ENCODE data around the gene C1orf21. TPM values are rescaled to one million over a fixed set of nuclear protein-coding genes. Genes with fewer than 3 reads are reported as not detected.

The C1orf21 gene
- total RNA-seq, 1 donor from 2014 or later: 3.4 TPM

GRCh38 chr1:184487531-184488193, 100.8 kb downstream of the C1orf21 start:
- Mint-ChIP-seq H3K36me3 (ENCODE audit: low read depth) (no peaks in the 10 kb centered on the region), H3K27ac (no peak overlapping the region), H3K4me3 (ENCODE audit: low read depth) (no peak overlapping the region), H3K4me1 (ENCODE audit: low read depth) (peaks cover 16% of the 10 kb centered on the region), H3K27me3 (ENCODE audit: low read depth) (peaks cover 10% of the 10 kb centered on the region), H3K9me3 (no peaks in the 10 kb centered on the region)
- no peak for DNase-seq (ENCODE audit: low spot score)
- intact Hi-C loops (cut with micrococcal nuclease): no loop called here

DNA sequence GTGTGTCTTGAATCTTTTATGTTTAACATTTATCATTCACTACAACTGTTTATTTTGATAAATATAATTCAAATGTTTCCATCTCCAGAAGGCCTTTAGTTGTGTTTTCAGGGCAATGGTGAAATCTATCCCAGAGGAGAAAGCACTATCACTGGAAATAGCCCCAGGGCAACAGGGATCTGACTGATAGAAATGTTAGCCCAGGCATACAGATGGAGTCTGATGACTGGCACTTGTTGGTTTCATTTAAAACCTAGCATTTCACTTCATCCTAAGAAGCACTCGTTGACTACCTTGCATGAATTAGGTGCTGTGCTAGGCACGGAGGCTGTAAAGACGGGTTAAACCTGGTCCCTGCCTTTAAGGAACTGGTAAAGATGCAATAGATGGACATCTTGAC, 103.1 kb downstream of the C1orf21 start:
- H3K27ac Mint-ChIP-seq: no peak overlapping the region
- intact Hi-C loops (cut with micrococcal nuclease): loop anchor here (2.0 to 10.0 kb wide), 3 partner anchors 103 to 415 kb away; partner anchors contain the start of gene C1orf21

GRCh38 chr1:184492536-184492935, 105.7 kb downstream of the C1orf21 start:
- no peaks in the 10 kb centered on the region for H3K36me3 Mint-ChIP-seq (ENCODE audit: low read depth)
- H3K9me3 Mint-ChIP-seq: no peaks in the 10 kb centered on the region
- intact Hi-C loops (cut with micrococcal nuclease): loop anchor here (5.0 to 10.0 kb wide), 2 partner anchors 390 to 418 kb away; no protein-coding TSS in a partner anchor
- H3K27ac Mint-ChIP-seq: no peak overlapping the region
- H3K27me3 Mint-ChIP-seq (ENCODE audit: low read depth): peaks cover 4% of the 10 kb centered on the region
- H3K4me3 Mint-ChIP-seq (ENCODE audit: low read depth): no peak overlapping the region
- DNase-seq (ENCODE audit: low spot score): no peak
- peaks cover 30% of the 10 kb centered on the region for H3K4me1 Mint-ChIP-seq (ENCODE audit: low read depth)

More for the DNA sequence above, 103.1 kb downstream of the C1orf21 start:
- DNase-seq (ENCODE audit: low spot score): no peak
- peaks cover 6% of the 10 kb centered on the region for H3K27me3 Mint-ChIP-seq (ENCODE audit: low read depth)
- peaks cover 26% of the 10 kb centered on the region for H3K4me1 Mint-ChIP-seq (ENCODE audit: low read depth)
- no peaks in the 10 kb centered on the region for H3K36me3 Mint-ChIP-seq (ENCODE audit: low read depth)
- no peaks in the 10 kb centered on the region for H3K9me3 Mint-ChIP-seq
- no peak overlapping the region for H3K4me3 Mint-ChIP-seq (ENCODE audit: low read depth)

DNA sequence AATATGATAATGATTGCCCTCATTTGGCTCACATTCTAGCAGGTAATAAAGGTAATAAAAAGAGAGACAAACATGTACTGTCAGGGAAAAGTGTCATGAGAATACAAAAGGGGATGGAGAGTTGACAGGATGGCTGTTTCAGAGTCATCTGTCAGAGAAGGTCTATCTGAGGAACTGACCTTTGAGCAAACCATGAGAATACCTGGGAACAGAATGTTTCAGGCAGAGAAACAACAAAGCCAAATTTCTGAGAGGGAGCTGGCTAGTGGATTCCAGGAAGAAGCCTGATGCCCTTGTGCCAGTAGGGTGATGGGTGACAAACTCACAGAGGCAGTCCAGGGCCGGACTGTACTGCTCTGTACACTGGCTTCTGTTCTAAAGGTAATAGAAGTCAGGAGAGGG, 107.2 kb downstream of the C1orf21 start:
- no peak overlapping the region for H3K4me3 Mint-ChIP-seq (ENCODE audit: low read depth)
- intact Hi-C loops (cut with micrococcal nuclease): loop anchor here (5.0 to 10.0 kb wide), 2 partner anchors 388 to 419 kb away; no protein-coding TSS in a partner anchor
- H3K4me1 Mint-ChIP-seq (ENCODE audit: low read depth): peaks cover 30% of the 10 kb centered on the region
- no peak for DNase-seq (ENCODE audit: low spot score)
- H3K27ac Mint-ChIP-seq: no peak overlapping the region
- no peaks in the 10 kb centered on the region for H3K9me3 Mint-ChIP-seq
- H3K27me3 Mint-ChIP-seq (ENCODE audit: low read depth): no peaks in the 10 kb centered on the region
- H3K36me3 Mint-ChIP-seq (ENCODE audit: low read depth): no peaks in the 10 kb centered on the region

DNA sequence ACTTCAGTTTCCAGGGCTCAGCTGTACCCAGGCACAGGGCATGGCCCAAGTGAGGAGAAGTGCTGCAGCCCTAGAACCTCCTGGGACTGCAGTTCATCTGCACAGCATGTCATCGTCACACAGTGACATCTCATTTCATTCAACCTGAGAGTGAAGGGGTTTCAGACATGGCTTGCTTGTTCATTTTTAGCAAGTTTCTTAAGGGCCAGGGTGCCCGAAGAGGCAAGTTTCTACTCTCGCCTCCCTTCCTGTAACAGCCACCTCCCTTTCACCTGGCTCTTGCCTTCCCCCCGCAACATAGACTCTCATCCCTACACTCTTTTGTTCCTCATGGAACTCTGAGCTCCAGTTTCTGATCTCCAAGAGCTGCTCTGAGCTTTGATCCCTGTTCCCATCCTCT, 108.1 kb downstream of the C1orf21 start:
- no peak overlapping the region for H3K27ac Mint-ChIP-seq
- no peaks in the 10 kb centered on the region for H3K9me3 Mint-ChIP-seq
- no peak overlapping the region for H3K4me3 Mint-ChIP-seq (ENCODE audit: low read depth)
- peaks cover 30% of the 10 kb centered on the region for H3K4me1 Mint-ChIP-seq (ENCODE audit: low read depth)
- no peak for DNase-seq (ENCODE audit: low spot score)
- H3K27me3 Mint-ChIP-seq (ENCODE audit: low read depth): no peaks in the 10 kb centered on the region
- no peaks in the 10 kb centered on the region for H3K36me3 Mint-ChIP-seq (ENCODE audit: low read depth)
- intact Hi-C loops (cut with micrococcal nuclease): loop anchor here (5.0 to 10.0 kb wide), 2 partner anchors 387 to 420 kb away; no protein-coding TSS in a partner anchor

- Mint-ChIP-seq H3K27me3 (ENCODE audit: low read depth) (peaks cover 5% of the 10 kb centered on the region), H3K9me3 (no peaks in the 10 kb centered on the region), H3K27ac (no peak overlapping the region), H3K4me1 (ENCODE audit: low read depth) (peaks cover 12% of the 10 kb centered on the region), H3K4me3 (ENCODE audit: low read depth) (no peak overlapping the region), H3K36me3 (ENCODE audit: low read depth) (no peaks in the 10 kb centered on the region)
- no peak for DNase-seq (ENCODE audit: low spot score)
- intact Hi-C loops (cut with micrococcal nuclease): loop anchor here (10.0 kb wide), 1 partner anchor 423 kb away; no protein-coding TSS in a partner anchor
Observed at GRCh38 chr1:184497959-184498723, 111.3 kb downstream of the C1orf21 start.

DNA sequence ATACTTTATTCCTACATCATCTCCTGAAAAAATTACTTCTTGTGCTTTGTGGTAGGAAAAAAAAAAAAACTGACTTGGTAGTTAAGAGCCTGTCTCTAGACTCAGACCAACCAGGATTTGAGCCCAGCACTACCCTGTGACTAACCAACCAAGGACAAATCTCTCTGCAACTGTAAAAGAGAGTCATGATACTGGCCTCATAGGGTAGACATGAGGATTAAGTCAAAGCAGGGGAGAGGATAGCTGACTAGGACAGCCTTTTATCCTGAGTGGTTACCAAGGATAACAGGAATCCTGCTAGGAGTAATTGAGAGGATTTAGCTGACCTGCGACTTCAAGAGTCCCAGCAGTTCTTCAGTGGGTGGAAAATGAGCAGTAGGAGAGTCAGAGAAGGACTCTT, 112.8 kb downstream of the C1orf21 start:
- Mint-ChIP-seq H3K27me3 (ENCODE audit: low read depth) (peaks cover 8% of the 10 kb centered on the region), H3K27ac (no peak overlapping the region)
- intact Hi-C loops (cut with micrococcal nuclease): loop anchor here (10.0 kb wide), 1 partner anchor 425 kb away; no protein-coding TSS in a partner anchor

DNA sequence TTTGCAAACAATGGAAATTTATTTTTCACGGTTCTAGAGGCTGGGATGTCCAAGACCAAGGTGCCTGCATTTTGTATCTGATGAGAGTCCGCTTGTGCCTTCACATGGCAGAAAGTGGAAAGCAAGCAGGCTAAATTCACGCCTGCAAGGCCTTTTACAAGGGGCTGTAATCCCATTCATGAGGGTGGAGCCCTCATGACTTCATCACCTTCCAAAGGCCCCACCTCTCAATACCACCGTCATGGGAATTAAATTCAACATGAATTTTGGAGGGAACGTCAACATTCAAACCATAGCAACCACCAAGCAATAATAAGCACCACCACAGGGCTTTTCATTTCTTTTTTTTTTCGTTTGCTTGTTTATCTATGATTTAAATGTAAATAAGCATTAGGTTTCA, 115.3 kb downstream of the C1orf21 start:
- DNase-seq (ENCODE audit: low spot score): no peak
- intact Hi-C loops (cut with micrococcal nuclease): no loop called here
- no peak overlapping the region for H3K4me3 Mint-ChIP-seq (ENCODE audit: low read depth)
- no peaks in the 10 kb centered on the region for H3K36me3 Mint-ChIP-seq (ENCODE audit: low read depth)
- H3K27me3 Mint-ChIP-seq (ENCODE audit: low read depth): peaks cover 12% of the 10 kb centered on the region
- H3K27ac Mint-ChIP-seq: no peak overlapping the region
- no peaks in the 10 kb centered on the region for H3K9me3 Mint-ChIP-seq
- H3K4me1 Mint-ChIP-seq (ENCODE audit: low read depth): no peaks in the 10 kb centered on the region

More for the DNA sequence above, 112.8 kb downstream of the C1orf21 start:
- Mint-ChIP-seq H3K4me3 (ENCODE audit: low read depth) (no peak overlapping the region), H3K9me3 (no peaks in the 10 kb centered on the region), H3K4me1 (ENCODE audit: low read depth) (peaks cover 3% of the 10 kb centered on the region), H3K36me3 (ENCODE audit: low read depth) (no peaks in the 10 kb centered on the region)
- DNase-seq (ENCODE audit: low spot score): no peak

DNA sequence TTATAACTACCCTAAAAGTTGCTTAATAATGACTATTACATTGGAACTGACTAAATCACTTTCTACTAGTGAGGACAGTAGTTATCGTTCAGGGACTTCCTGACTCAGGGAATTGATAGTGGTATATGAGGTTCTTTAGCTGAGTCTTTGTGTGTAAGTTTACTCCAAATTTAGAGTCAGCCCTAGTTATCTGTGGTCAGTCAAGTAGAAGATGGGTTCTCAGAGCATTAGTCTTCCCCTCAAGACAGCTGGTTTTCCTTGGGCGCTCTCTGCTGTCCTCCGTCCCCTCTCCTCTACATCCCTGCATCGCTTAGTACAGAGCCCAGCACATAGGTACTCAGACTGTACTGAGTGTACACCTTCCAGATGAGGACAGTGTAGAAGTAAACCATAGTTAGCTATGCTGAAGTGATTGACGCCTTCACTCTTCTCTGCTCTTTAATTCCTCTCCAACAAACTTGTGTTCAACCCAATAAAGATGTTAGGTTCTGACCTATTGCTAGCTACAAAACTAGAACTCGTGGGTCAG, 116.5 kb downstream of the C1orf21 start:
- Mint-ChIP-seq H3K4me1 (ENCODE audit: low read depth) (no peaks in the 10 kb centered on the region), H3K4me3 (ENCODE audit: low read depth) (no peak overlapping the region), H3K27me3 (ENCODE audit: low read depth) (peaks cover 17% of the 10 kb centered on the region), H3K9me3 (no peaks in the 10 kb centered on the region), H3K27ac (no peak overlapping the region), H3K36me3 (ENCODE audit: low read depth) (no peaks in the 10 kb centered on the region)
- intact Hi-C loops (cut with micrococcal nuclease): no loop called here
- DNase-seq (ENCODE audit: low spot score): no peak

GRCh38 chr1:184504040-184504954, 117.5 kb downstream of the C1orf21 start:
- no peaks in the 10 kb centered on the region for H3K4me1 Mint-ChIP-seq (ENCODE audit: low read depth)
- H3K9me3 Mint-ChIP-seq: no peaks in the 10 kb centered on the region
- H3K36me3 Mint-ChIP-seq (ENCODE audit: low read depth): no peaks in the 10 kb centered on the region
- no peak overlapping the region for H3K27ac Mint-ChIP-seq
- intact Hi-C loops (cut with micrococcal nuclease): no loop called here
- H3K27me3 Mint-ChIP-seq (ENCODE audit: low read depth): peaks cover 21% of the 10 kb centered on the region
- no peak for DNase-seq (ENCODE audit: low spot score)
- H3K4me3 Mint-ChIP-seq (ENCODE audit: low read depth): no peak overlapping the region

DNA sequence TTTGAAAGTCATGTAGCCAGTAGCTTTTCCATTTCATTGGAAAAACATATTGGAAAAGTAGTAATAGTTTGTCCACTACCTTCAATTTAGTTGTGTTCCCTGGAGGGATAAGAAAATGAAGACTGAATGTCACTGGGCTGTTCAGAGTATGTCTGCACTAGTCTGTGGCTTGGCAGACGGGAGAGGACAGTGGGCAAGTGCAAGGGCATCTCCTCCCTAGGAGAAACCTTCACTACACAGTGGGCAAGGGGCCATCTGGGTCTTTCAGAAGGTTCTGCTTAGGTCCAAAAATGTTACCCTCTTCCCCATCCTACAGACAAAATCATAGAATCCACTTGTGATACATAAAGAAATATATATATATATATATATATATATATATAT, 118.1 kb downstream of the C1orf21 start:
- H3K27me3 Mint-ChIP-seq (ENCODE audit: low read depth): peaks cover 22% of the 10 kb centered on the region
- intact Hi-C loops (cut with micrococcal nuclease): no loop called here
- no peak overlapping the region for H3K27ac Mint-ChIP-seq
- H3K4me1 Mint-ChIP-seq (ENCODE audit: low read depth): no peaks in the 10 kb centered on the region
- no peak for DNase-seq (ENCODE audit: low spot score)
- no peak overlapping the region for H3K4me3 Mint-ChIP-seq (ENCODE audit: low read depth)
- no peaks in the 10 kb centered on the region for H3K36me3 Mint-ChIP-seq (ENCODE audit: low read depth)
- no peaks in the 10 kb centered on the region for H3K9me3 Mint-ChIP-seq

DNA sequence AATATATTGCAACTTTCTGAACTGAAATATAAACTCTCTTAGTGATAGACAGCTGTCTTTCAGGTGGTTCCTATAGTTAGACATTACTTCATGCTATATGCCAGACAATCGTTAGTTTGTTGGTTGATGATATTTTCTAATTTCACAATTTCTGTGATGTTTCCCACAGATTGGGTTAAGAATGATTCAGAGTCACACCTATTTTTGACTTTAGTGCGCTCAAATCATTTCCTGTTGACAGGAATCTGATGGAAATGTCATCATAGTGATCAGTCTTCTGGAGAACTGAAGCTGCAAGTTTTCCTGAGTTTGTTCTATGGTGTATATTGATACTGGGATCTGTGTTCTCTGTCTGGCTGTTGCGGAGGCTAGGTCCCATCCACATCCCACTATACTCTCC, 119.7 kb downstream of the C1orf21 start:
- Mint-ChIP-seq H3K4me3 (ENCODE audit: low read depth) (no peak overlapping the region), H3K9me3 (no peaks in the 10 kb centered on the region), H3K36me3 (ENCODE audit: low read depth) (no peaks in the 10 kb centered on the region), H3K27ac (no peak overlapping the region), H3K4me1 (ENCODE audit: low read depth) (no peaks in the 10 kb centered on the region), H3K27me3 (ENCODE audit: low read depth) (peaks cover 18% of the 10 kb centered on the region)
- no peak for DNase-seq (ENCODE audit: low spot score)
- intact Hi-C loops (cut with micrococcal nuclease): no loop called here

All from activated T-helper 2 cell treated with anti-CD3 and anti-CD28 coated beads, Interferon-gamma antibody, Interleukin-2, Interleukin-4, amounts not matched to agents 10 μg/mL and 5 μg/mL and 100 μg/mL, durations not matched to agents 14 hours and 24 hours and 36 hours (primary cell).